Measurements from ENCODE around the gene LAD1. TPM values are rescaled to one million over a fixed set of nuclear protein-coding genes. Genes with fewer than 3 reads are reported as not detected.

The LAD1 gene
- total RNA-seq, 2 donors from 2014 or later: 13.5 to 13.6 TPM

- DNase-seq: peak; percentile 92
- H3K36me3 ChIP-seq (ENCODE audit: control insufficient read depth, insufficient read depth, low read length): no peaks in the 10 kb centered on the region
- H3K4me3 Mint-ChIP-seq: no peak overlapping the region
- H3K27ac Mint-ChIP-seq: no peak overlapping the region
- TF ChIP-seq CTCF (conservative IDR thresholded peaks at IDR 0.05): peak; percentile 82
- WGBS, 2 experiments (ENCODE audit: insufficient coverage in 1 of 2, insufficient read length in 1 of 2): 0 to 34% methylated on average over 2 to 6 of the region's 6 CpGs
- H3K27me3 Mint-ChIP-seq (ENCODE audit: insufficient read depth): peaks cover 2% of the 10 kb centered on the region
- no peaks in the 10 kb centered on the region for H3K36me3 Mint-ChIP-seq (ENCODE audit: low read depth)
- peaks cover 4% of the 10 kb centered on the region for H3K4me1 ChIP-seq (ENCODE audit: control insufficient read depth, insufficient read depth, low read length)
- H3K9me3 Mint-ChIP-seq: no peaks in the 10 kb centered on the region
- H3K27me3 ChIP-seq (ENCODE audit: control insufficient read depth, insufficient read depth, low read length, poor library complexity, severe bottlenecking): no peaks in the 10 kb centered on the region
- no peak overlapping the region for H3K27ac ChIP-seq (ENCODE audit: low read depth, low read length)
- H3K9ac ChIP-seq (ENCODE audit: extremely low read depth, low read length, poor library complexity, severe bottlenecking): no peak overlapping the region
- H3K4me1 Mint-ChIP-seq: peaks cover 1% of the 10 kb centered on the region
- H3K9me3 ChIP-seq (ENCODE audit: control insufficient read depth, low read length): no peaks in the 10 kb centered on the region
- H3K4me3 ChIP-seq (ENCODE audit: low read length): no peak overlapping the region
Observed at GRCh38 chr1:201348211-201348566, 50.9 kb downstream of the LAD1 start.

- no peak overlapping the region for H3K4me3 ChIP-seq (ENCODE audit: low read length)
- peaks cover 2% of the 10 kb centered on the region for H3K27me3 Mint-ChIP-seq (ENCODE audit: insufficient read depth)
- peaks cover 4% of the 10 kb centered on the region for H3K4me1 ChIP-seq (ENCODE audit: control insufficient read depth, insufficient read depth, low read length)
- H3K27me3 ChIP-seq (ENCODE audit: control insufficient read depth, insufficient read depth, low read length, poor library complexity, severe bottlenecking): no peaks in the 10 kb centered on the region
- H3K36me3 Mint-ChIP-seq (ENCODE audit: low read depth): no peaks in the 10 kb centered on the region
- DNase-seq: no peak
- no peaks in the 10 kb centered on the region for H3K9me3 Mint-ChIP-seq
- TF ChIP-seq CTCF (conservative IDR thresholded peaks at IDR 0.05): no peak
- no peak overlapping the region for H3K27ac Mint-ChIP-seq
- 30 to 45% methylated on average over 7 of the region's 7 CpGs for WGBS, 2 experiments (ENCODE audit: insufficient coverage in 1 of 2, insufficient read length in 1 of 2)
- no peaks in the 10 kb centered on the region for H3K9me3 ChIP-seq (ENCODE audit: control insufficient read depth, low read length)
- no peak overlapping the region for H3K9ac ChIP-seq (ENCODE audit: extremely low read depth, low read length, poor library complexity, severe bottlenecking)
- no peak overlapping the region for H3K4me3 Mint-ChIP-seq
- no peak overlapping the region for H3K27ac ChIP-seq (ENCODE audit: low read depth, low read length)
- H3K4me1 Mint-ChIP-seq: peaks cover 1% of the 10 kb centered on the region
- no peaks in the 10 kb centered on the region for H3K36me3 ChIP-seq (ENCODE audit: control insufficient read depth, insufficient read depth, low read length)
Observed at GRCh38 chr1:201347498-201348210, 51.5 kb downstream of the LAD1 start.

- Histone ChIP-seq H3K9ac (ENCODE audit: extremely low read depth, low read length, poor library complexity, severe bottlenecking) (no peak overlapping the region), H3K4me1 (ENCODE audit: control insufficient read depth, insufficient read depth, low read length) (peaks cover 4% of the 10 kb centered on the region), H3K4me3 (ENCODE audit: low read length) (no peak overlapping the region), H3K36me3 (ENCODE audit: control insufficient read depth, insufficient read depth, low read length) (no peaks in the 10 kb centered on the region), H3K27me3 (ENCODE audit: control insufficient read depth, insufficient read depth, low read length, poor library complexity, severe bottlenecking) (no peaks in the 10 kb centered on the region), H3K9me3 (ENCODE audit: control insufficient read depth, low read length) (peaks cover 6% of the 10 kb centered on the region), H3K27ac (ENCODE audit: low read depth, low read length) (no peak overlapping the region)
- Mint-ChIP-seq H3K36me3 (ENCODE audit: low read depth) (no peaks in the 10 kb centered on the region), H3K9me3 (no peaks in the 10 kb centered on the region), H3K27me3 (ENCODE audit: insufficient read depth) (peaks cover 2% of the 10 kb centered on the region), H3K4me3 (no peak overlapping the region), H3K27ac (no peak overlapping the region), H3K4me1 (peaks cover 1% of the 10 kb centered on the region)
- no peak for DNase-seq
- TF ChIP-seq CTCF (conservative IDR thresholded peaks at IDR 0.05): no peak
- WGBS, 2 experiments (ENCODE audit: insufficient coverage in 1 of 2, insufficient read length in 1 of 2): 30 to 51% methylated on average over 2 of the region's 2 CpGs
Observed at GRCh38 chr1:201346987-201347386, 52.1 kb downstream of the LAD1 start.

Data from endodermal cell (in vitro differentiated cells).